NCI-H2081 treated with DMSO at 0.1 percent for 48 hours (cell line): ENCODE results near the gene ATG7.
"Not testable (repeated sequence)": the region's sequence is repeated elsewhere in the genome, so short reads cannot be mapped to it uniquely, and the experiment has no call there.

ENCODE experiments used
- DNase-seq: peaks from one replicate; lab custom pipeline; 2025; lab: John Stamatoyannopoulos, UW

The ATG7 gene

GRCh38 chr3:11509173-11510000, 237.2 kb downstream of the ATG7 start:
- DNase-seq: no peak

DNA sequence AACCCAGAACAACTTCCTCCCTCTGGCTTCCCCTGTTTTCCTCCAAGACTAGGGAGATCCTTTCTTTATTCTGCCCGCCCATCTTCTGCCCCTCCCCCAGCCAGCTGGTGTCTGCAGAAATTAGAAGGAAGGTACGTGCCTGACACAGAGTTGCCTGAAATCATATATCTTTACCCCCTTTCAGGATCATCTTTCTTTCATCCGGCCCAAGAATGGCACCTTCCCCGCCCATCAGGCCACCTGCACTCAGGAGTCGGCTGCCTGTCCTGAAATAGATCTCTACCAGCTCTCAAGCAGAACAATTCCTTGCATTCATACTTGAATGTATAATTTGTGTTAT, 237.8 kb downstream of the ATG7 start:
- DNase-seq: no peak

DNA sequence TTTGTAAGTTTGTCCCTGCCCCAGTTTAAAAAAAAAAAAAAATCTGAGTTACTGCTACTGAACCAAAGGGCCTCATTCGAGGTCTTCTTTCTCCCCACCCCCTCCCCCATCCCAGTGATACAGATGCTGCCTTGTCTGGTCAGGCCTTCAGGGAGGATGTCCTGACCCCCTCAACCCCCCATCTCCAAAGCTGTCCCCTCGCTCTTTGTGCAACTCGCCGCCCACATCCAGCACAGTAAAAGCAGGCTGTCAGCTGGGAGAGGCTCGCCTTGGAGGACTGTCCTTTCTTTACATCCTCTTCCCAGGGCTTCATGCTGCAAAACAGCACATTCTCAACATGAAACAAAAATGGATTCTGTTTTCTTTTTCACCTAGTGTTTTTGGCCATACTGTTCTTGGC, 238.2 kb downstream of the ATG7 start:
- no peak for DNase-seq

DNA sequence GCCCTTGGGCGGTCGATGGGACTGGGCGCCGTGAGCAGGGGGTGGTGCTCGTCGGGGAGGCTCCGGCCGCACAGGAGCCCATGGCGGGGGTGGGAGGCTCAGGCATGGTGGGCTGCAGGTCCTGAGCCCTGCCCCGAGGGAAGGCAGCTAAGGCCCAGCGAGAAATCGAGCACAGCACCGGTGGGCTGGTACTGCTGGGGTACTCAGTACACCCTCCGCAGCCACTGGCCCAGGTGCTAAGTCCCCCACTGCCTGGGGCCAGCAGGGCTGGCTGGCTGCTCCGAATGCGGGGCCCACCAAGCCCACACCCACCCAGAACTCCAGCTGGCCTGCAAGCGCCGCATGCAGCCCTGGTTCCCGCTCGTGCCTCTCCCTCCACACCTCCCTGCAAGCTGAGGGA, 239.4 kb downstream of the ATG7 start:
- DNase-seq: not testable (repeated sequence)

GRCh38 chr3:11513125-11513816, 241.1 kb downstream of the ATG7 start:
- not testable (repeated sequence) for DNase-seq

GRCh38 chr3:11513817-11514135, 241.6 kb downstream of the ATG7 start:
- DNase-seq: no peak

- DNase-seq: no peak
Observed at GRCh38 chr3:11514191-11514821, 242.1 kb downstream of the ATG7 start.

GRCh38 chr3:11517601-11518000, 245.4 kb downstream of the ATG7 start:
- no peak for DNase-seq

DNA sequence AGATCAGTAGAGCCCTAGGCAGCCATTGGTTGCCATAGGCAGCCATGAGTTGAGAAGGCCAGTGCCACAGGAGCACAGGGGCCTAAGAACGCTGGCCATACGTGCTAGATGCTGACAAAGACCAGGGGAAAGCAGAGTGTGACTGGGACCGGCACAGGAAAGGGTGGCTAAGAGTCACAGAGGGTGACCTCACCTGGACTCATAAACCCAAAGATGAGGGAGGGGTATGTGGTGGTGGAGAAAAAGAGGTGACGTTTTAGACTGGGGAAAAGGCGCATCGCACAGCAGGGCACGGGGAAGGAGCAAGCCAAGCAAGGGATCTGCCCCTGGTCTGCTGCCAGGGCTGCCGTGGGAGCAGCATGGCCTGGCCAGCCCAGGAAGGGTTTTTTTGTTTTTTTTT, 249.0 kb downstream of the ATG7 start:
- no peak for DNase-seq

- DNase-seq: no peak
Observed at GRCh38 chr3:11522398-11522715, 250.2 kb downstream of the ATG7 start.

DNA sequence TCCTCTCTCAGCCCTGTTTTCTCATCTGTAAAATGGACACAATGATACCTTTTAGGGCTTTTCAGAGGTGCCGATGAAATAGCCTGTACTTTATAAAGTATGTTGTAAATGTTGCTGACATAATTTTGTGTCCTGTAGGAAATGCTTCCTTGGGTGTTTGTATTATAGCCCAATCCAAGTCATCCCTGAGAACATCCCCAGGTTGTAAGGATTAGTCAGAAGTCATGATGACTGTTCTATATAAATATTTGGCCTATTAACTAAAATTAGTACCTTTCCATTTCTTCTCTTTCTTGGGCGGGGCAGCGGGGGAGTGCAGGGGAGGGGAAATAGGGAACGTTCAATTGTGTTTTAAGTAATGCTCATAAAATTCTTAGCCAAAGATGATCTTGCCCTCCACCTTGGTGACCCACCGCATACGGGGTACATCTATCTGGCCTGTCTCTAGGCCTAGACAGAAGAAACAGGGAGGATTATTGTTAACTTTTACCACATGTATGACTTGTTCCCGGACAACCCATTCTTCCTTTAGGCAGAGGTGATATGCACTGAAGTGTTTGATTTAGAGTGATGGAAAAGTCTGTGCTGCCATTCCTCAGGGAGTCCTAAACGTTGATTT, 250.9 kb downstream of the ATG7 start:
- no peak for DNase-seq

GRCh38 chr3:11523572-11524101, 251.4 kb downstream of the ATG7 start:
- DNase-seq: no peak

GRCh38 chr3:11526121-11526520, 253.9 kb downstream of the ATG7 start:
- DNase-seq: not testable (repeated sequence)

DNA sequence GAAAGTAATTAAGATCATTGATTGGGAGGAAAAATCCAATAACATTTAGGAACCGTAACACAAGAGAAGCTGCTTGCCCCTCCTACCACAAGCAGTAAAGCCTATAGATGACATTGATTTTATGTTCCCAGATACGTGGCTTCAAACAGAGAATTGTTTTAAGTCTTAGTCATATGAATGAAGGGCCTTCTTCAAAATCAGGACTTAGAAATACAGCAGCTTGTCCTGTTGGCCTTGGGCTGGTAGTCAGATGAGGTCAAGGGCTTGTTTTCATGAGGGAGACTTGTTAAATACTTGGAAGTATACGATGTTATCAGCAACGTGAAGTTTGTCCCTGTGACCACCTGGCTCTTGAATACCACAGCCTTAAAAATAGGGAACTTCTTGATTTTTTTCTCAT, 257.1 kb downstream of the ATG7 start:
- no peak for DNase-seq

DNA sequence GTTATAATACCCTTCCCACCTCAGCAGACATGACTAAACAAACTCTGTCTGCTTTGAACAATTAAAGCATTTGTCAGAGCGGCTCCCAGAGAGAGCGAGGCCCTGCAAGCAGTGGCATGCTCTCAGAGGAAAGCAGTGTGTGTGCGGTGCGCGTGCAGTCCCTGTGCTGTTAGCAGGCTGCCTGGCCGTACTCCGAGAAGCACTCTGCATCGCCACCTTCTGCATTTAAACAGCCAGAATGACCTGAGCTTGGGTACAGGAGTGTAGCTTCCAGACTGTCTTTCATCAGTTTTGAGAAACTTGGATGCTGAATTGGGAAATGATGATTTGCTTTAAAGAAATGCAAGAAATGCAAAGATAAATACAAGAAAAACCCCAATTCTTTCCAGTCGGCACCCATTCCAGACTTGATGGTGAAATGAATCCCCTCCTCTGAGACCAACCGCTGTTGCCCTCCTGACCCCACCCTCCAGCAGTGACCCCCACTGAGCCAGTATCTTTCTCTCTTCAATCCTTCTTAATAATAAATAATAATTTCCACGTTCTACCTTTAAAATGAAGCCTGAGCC, 258.0 kb downstream of the ATG7 start:
- DNase-seq: no peak

DNA sequence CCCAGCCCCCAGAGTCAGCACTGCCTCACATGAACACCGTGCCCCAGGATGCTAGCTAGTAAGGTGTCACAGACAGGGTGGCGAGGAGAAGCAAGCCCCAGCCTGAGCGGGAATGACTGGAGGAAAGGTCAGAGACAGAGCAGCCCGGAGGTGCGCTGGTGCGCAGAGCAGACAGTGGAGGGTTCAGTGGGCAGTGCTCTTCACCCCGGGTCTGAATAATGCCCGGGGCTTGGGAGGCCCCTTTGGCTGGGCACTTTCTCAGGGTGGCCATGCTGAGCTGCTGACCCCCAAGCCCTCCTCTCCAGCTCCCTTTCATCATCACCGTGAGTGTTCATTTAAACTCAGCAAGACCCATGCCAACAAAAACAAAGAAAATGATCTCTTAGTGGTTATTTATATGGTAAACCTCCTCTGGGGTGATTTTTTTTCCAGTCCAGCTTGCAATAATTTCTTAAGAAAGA, 260.8 kb downstream of the ATG7 start:
- DNase-seq: no peak

DNA sequence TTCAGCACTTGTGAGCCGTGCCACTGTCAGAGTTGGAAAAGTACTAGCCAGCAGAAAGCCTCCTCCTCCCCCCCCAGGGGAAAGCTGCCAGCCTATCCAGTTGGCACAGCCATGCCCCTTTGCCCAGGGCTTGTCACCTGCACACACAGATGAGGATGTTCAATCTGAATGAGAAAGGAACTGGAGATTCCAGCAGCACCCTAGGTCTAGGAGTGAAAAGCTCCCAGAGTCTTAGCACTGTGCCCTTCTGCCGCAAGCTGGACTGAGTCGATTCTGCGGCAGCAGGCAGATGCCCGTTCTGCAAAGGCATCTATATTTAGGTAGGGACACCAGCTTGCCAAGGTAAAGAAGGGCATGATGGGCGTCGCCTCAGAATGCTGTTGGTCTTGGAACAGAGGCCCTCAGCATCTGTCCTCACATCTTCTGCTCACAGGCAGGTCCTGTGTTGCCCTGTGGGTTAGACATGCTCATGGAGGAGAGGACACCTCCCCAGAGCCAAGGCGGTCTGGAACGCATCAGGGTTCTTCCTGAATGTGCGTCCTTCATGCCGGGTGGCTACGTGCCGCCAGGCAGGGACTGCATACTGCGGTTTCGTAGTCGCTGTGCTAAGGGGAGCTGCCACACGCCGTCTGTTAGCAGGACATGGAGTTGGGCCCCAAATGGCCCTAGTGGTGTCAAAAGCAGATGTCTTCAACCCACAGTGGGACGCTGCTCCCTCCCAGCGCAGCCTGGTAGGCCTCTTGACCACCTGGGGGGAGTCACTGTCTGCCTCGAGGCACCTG, 262.0 kb downstream of the ATG7 start:
- no peak for DNase-seq

- DNase-seq: no peak
Observed at GRCh38 chr3:11534793-11535101, 262.6 kb downstream of the ATG7 start.

DNA sequence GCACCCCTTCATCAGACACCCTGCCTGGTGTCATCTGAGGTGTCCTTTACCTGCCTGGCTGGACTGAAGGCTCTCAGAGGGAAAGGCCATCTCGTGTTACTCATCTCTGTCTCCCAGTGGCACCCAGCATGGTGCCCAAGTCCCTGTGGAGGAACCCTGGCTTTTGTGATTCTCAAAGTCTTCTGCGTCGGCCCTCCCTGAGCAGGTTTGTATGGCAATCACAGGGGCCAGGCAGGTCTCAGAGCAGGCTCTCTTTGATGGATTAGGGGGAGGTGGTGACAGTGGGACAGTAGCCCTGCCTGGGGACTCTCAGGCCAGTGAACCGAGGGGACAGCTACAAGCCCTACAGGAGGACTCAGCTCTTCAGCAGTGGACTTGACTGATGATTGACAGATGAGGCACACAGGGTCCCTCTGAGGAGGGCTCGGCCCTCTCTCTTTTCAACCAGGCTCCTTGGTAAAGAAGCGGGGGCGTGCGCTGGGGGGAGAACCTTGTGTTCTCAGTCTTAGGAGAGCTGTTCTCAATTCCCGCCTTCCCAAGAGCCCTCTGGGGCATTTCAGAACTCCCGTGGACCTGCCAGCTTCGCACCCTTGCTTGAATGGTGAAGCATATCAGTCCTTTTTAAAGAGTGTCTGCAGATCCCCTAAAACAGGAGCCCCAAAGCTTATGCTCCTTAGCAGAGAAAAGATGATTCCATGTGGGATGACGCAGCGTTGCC, 263.2 kb downstream of the ATG7 start:
- no peak for DNase-seq

DNA sequence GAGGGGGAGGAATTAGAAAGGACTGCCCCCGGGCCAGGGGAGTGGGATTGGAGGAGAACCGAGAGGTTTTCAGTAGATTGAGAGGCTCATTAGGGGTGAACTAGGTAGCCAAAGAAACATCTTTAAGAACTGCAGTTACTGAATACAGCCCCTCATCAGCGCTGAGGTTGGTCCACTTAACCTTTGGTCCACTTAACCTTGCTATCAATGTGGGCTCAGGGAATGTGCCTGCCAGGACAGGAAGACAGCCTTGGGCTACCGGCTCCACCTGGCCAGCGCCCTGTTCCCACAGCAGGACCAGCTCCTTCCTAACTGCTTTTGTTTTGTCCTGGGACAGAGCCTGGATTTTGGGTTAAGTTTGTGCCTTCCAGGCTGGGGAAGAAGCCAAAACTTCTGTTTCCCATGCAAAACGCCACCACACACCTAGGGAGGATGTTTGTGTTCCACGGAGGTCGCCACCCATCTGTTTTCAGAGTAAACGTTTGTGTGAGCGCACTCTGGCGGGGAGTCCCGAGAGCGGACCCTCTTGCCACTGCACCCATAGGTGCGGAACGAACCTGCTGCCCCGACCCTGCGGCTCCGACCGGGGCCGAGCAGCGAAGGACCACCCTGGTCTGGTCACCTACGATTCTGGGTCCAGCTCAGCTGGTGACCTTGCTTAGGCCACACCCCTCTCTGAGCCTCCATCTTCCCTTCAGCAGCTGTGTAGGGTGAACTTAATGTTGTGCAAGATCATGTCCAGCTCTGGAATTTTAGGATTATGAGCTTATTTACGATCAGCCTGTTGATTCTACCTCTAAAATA, 264.1 kb downstream of the ATG7 start:
- DNase-seq: no peak
